ENCODE results near the gene SNX32. TPM values are rescaled to one million over a fixed set of nuclear protein-coding genes. Genes with fewer than 3 reads are reported as not detected.
"Not testable (repeated sequence)": the region's sequence is repeated elsewhere in the genome, so short reads cannot be mapped to it uniquely, and the experiment has no call there.

Gene SNX32
- total RNA-seq, 3 donors from 2014 or later: 0.15 to 2.3 (median 0.48) TPM

DNA sequence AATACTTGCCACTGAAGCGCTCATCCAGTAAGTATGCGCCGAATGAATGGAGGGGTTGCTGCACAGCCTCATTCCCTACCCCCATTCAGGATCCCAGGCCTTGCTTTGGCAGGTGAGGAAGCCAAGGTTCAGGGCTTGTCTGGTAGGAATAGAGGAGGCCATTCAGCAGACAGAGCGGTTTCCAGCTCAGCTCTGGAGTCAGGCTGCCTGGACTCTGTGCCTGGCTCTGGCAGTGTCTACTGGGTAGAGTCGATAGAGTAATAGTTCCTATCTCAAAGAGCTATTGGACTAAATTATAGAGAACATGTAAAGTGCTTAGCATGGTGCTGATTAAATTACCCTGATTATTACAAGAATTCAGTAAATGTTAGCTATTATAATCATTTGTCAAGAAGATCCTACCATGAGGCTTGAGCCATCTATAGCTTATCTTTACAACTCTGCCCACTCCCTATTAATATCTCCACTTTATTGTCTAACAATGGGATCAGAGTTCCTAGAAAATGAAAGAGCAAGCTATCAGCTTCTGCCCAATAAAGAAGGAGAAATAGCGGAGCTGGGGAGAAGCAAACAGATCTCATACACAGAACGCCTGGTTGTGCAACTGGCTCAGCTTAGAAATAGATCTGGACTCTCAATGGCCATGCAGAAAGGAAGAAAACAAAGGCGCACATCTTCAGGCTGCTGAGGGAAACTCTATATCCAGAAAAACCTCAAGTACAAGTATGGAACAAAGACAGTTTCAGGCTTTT, 6.6 kb upstream of the SNX32 start:
- no peak overlapping the region for H3K4me3 ChIP-seq
- intact Hi-C loops (cut with DNase I; ENCODE audit: low total_unique reads): no loop called here
- TF ChIP-seq POLR2AphosphoS5 (IDR thresholded peaks at IDR 0.05) (no peak), CTCF (IDR thresholded peaks at IDR 0.05) (no peak), POLR2A (IDR thresholded peaks at IDR 0.05) (no peak)
- no peaks in the 10 kb centered on the region for H3K4me1 ChIP-seq
- no peaks in the 10 kb centered on the region for H3K9me3 ChIP-seq
- no peaks in the 10 kb centered on the region for H3K36me3 ChIP-seq
- H3K27ac ChIP-seq: no peak overlapping the region
- DNase-seq (ENCODE audit: low spot score in 2 of 2): no peak
- no peaks in the 10 kb centered on the region for H3K27me3 ChIP-seq

DNA sequence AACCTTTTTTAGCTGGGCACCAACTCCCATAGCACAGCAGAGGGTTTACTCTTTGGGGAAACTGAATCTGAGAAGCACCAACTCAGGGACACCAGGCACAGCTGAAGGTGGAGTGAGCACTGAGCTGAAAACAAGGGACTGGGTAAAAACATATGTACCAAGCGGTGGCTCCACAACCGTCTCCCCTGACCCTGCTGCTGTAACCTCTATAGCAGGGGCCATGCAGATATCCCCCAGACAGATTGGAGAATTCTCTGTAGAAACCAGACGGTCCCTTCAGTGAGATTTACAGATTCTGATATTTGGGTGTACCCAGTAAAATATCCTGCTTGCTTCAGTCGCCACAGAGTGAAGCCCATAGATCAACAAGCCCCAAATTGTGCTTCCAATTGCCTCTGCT, 4.3 kb upstream of the SNX32 start:
- intact Hi-C loops (cut with DNase I; ENCODE audit: low total_unique reads): no loop called here
- Histone ChIP-seq H3K9me3 (no peaks in the 10 kb centered on the region), H3K36me3 (no peaks in the 10 kb centered on the region), H3K27me3 (no peaks in the 10 kb centered on the region), H3K27ac (no peak overlapping the region), H3K4me3 (no peak overlapping the region), H3K4me1 (peaks cover 0 to 4% of the 10 kb centered on the region in 2 donors)
- TF ChIP-seq POLR2A (IDR thresholded peaks at IDR 0.05): no peak
- TF ChIP-seq CTCF (IDR thresholded peaks at IDR 0.05): no peak
- no peak for TF ChIP-seq POLR2AphosphoS5 (IDR thresholded peaks at IDR 0.05)
- DNase-seq (ENCODE audit: low spot score in 2 of 2): no peak

DNA sequence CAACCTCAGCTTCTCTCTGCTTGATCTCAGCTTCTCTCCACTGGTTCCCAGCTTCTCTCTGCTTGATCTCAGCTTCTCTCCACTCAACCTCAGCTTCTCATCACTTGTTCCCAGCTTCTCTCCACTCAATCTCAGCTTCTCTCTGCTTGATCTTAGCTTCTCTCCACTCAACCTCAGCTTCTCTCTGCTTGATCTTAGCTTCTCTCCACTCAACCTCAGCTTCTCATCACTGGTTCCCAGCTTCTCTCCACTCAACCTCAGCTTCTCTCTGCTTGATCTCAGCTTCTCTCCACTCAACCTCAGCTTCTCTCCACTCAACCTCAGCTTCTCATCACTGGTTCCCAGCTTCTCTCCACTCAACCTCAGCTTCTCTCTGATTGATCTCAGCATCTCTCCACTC, 1.5 kb upstream of the SNX32 start:
- H3K36me3 ChIP-seq; H3K4me1 ChIP-seq; H3K4me3 ChIP-seq; H3K27ac ChIP-seq; DNase-seq (ENCODE audit: low spot score in 2 of 2); H3K9me3 ChIP-seq; H3K27me3 ChIP-seq; intact Hi-C loops (cut with DNase I; ENCODE audit: low total_unique reads): not testable (repeated sequence)

- H3K27me3 ChIP-seq: no peaks in the 10 kb centered on the region
- no peaks in the 10 kb centered on the region for H3K9me3 ChIP-seq
- H3K27ac ChIP-seq: no peak overlapping the region
- intact Hi-C loops (cut with DNase I; ENCODE audit: low total_unique reads): no loop called here
- TF ChIP-seq CTCF (IDR thresholded peaks at IDR 0.05): no peak
- no peak for TF ChIP-seq POLR2AphosphoS5 (IDR thresholded peaks at IDR 0.05)
- TF ChIP-seq POLR2A (IDR thresholded peaks at IDR 0.05): no peak
- peak overlapping the region; percentile 52 to 68 (median 64) for H3K4me3 ChIP-seq
- H3K36me3 ChIP-seq: no peaks in the 10 kb centered on the region
- DNase-seq (ENCODE audit: low spot score in 2 of 2): no peak
- H3K4me1 ChIP-seq: peaks cover 0 to 4% of the 10 kb centered on the region in 2 donors
Measured at GRCh38 chr11:65834202-65834601, 439 bp downstream of the SNX32 start.

- H3K36me3 ChIP-seq: no peaks in the 10 kb centered on the region
- no peaks in the 10 kb centered on the region for H3K27me3 ChIP-seq
- DNase-seq (ENCODE audit: low spot score in 2 of 2): no peak
- H3K27ac ChIP-seq: no peak overlapping the region
- no peak overlapping the region for H3K4me3 ChIP-seq
- H3K4me1 ChIP-seq: no peaks in the 10 kb centered on the region
- intact Hi-C loops (cut with DNase I; ENCODE audit: low total_unique reads): no loop called here
- TF ChIP-seq CTCF (IDR thresholded peaks at IDR 0.05): no peak
- TF ChIP-seq POLR2A (IDR thresholded peaks at IDR 0.05): no peak
- no peak for TF ChIP-seq POLR2AphosphoS5 (IDR thresholded peaks at IDR 0.05)
- H3K9me3 ChIP-seq: no peaks in the 10 kb centered on the region
Measured at GRCh38 chr11:65842144-65842543, 8.4 kb downstream of the SNX32 start.
